Esophagus muscularis mucosa (tissue), 3 donors: ENCODE data around the gene PIN1.

Source experiments
- CTCF ChIP-seq, 3 experiments: fragments of 200-600 bp in 2 of 3; fragments of 450-650 bp in 1 of 3; sonication (generic) in 2 of 3; IDR thresholded peaks; one replicate each; pipeline ENCODE4 v1.5.1; 2017 to 2019; ENCODE audit warnings: antibody characterized with exemption in 3 of 3, mild to moderate bottlenecking in 2 of 3, moderate library complexity in 1 of 3
- POLR2AphosphoS5 ChIP-seq, 2 donors: sonication (generic); formaldehyde crosslinking; IDR thresholded peaks; one replicate each; pipeline ENCODE4 v1.6.1; 2017; ENCODE audit warnings: antibody characterized with exemption in 2 of 2

GRCh38 chr19:9862938-9863337, 27.8 kb downstream of the PIN1 start:
- no peak for TF ChIP-seq CTCF (IDR thresholded peaks at IDR 0.05)
- no peak for TF ChIP-seq POLR2AphosphoS5 (IDR thresholded peaks at IDR 0.05)
